ENCODE data around the gene CNNM3.

CNNM3 gene

GRCh38 chr2:96882906-96883305, 66.8 kb downstream of the CNNM3 start:
- Histone ChIP-seq H3K36me3 (ENCODE audit: control insufficient read depth in 2 of 2, insufficient read depth in 2 of 2, low read length in 2 of 2) (no peaks in the 10 kb centered on the region), H3K9me3 (ENCODE audit: control insufficient read depth in 2 of 2, low read length in 2 of 2) (no peaks in the 10 kb centered on the region), H3K27me3 (ENCODE audit: control insufficient read depth in 2 of 2, insufficient read depth in 2 of 2, low read length in 2 of 2) (no peaks in the 10 kb centered on the region), H3K4me1 (ENCODE audit: control insufficient read depth in 2 of 2, insufficient read depth in 2 of 2, low read length in 2 of 2) (peaks cover 7 to 9% of the 10 kb centered on the region in 2 donors), H3K9ac (ENCODE audit: low read depth in 1 of 2, low read length in 2 of 2) (no peak overlapping the region), H3K4me3 (ENCODE audit: low read length in 2 of 2) (no peak overlapping the region), H3K27ac (ENCODE audit: low read depth in 2 of 2, low read length in 2 of 2) (no peak overlapping the region)

- Histone ChIP-seq H3K4me3 (ENCODE audit: low read length in 2 of 2) (no peak overlapping the region), H3K4me1 (ENCODE audit: control insufficient read depth in 2 of 2, insufficient read depth in 2 of 2, low read length in 2 of 2) (peaks cover 11 to 13% of the 10 kb centered on the region in 2 donors), H3K9me3 (ENCODE audit: control insufficient read depth in 2 of 2, low read length in 2 of 2) (no peaks in the 10 kb centered on the region), H3K27me3 (ENCODE audit: control insufficient read depth in 2 of 2, insufficient read depth in 2 of 2, low read length in 2 of 2) (no peaks in the 10 kb centered on the region), H3K9ac (ENCODE audit: low read depth in 1 of 2, low read length in 2 of 2) (no peak overlapping the region), H3K27ac (ENCODE audit: low read depth in 2 of 2, low read length in 2 of 2) (no peak overlapping the region), H3K36me3 (ENCODE audit: control insufficient read depth in 2 of 2, insufficient read depth in 2 of 2, low read length in 2 of 2) (no peaks in the 10 kb centered on the region)
Observed at GRCh38 chr2:96883306-96883705, 67.2 kb downstream of the CNNM3 start.
